Activated naive CD8-positive, alpha-beta T cell treated with anti-CD3 and anti-CD28 coated beads, Interleukin-2, amount 50 U/mL, for 24 hours (primary cell): ENCODE results near the gene OTULINL.
A peak's percentile ranks its signal among the peaks of the same experiment; 100 is the strongest.

ENCODE experiments used
- ATAC-seq: fragments of 150-1000 bp; cut with Tn5 transposase; one replicate; pipeline ENCODE4 v1.10.0; 2021
- DNase-seq: peaks from one replicate; pipeline ENCODE4 v3.0.0; 2021
- H3K27ac Mint-ChIP-seq: one replicate; pipeline ENCODE4 v1.8.0; 2021; ENCODE audit warnings: mild to moderate bottlenecking, mixed read lengths
- H3K27me3 Mint-ChIP-seq: one replicate; pipeline ENCODE4 v1.8.0; 2021; ENCODE audit warnings: mixed read lengths
- H3K36me3 Mint-ChIP-seq: one replicate; pipeline ENCODE4 v1.8.0; 2021; ENCODE audit warnings: low read depth, mixed read lengths
- H3K4me1 Mint-ChIP-seq: one replicate; pipeline ENCODE4 v1.8.0; 2021; ENCODE audit warnings: mixed read lengths
- H3K4me3 Mint-ChIP-seq: one replicate; pipeline ENCODE4 v1.8.0; 2021; ENCODE audit warnings: mild to moderate bottlenecking, moderate library complexity, mixed read lengths
- H3K9me3 Mint-ChIP-seq: one replicate; pipeline ENCODE4 v1.8.0; 2021; ENCODE audit warnings: mixed read lengths

The OTULINL gene

GRCh38 chr5:14659821-14660607 lies 78.4 kb downstream of the OTULINL start:
- DNase-seq, result no peak
- Mint-ChIP-seq H3K9me3 (peaks cover 4% of the 10 kb centered on the region), H3K27ac (peak overlapping the region; percentile 1), H3K4me3 (no peak overlapping the region), H3K36me3 (peaks cover 7% of the 10 kb centered on the region), H3K4me1 (peaks cover 77% of the 10 kb centered on the region), H3K27me3 (no peaks in the 10 kb centered on the region)
- ATAC-seq, result no peak

- ATAC-seq (no peak), DNase-seq (no peak)
- Mint-ChIP-seq H3K27ac (no peak overlapping the region), H3K4me1 (peaks cover 76% of the 10 kb centered on the region), H3K36me3 (peaks cover 12% of the 10 kb centered on the region), H3K9me3 (peaks cover 4% of the 10 kb centered on the region), H3K4me3 (no peak overlapping the region), H3K27me3 (no peaks in the 10 kb centered on the region)
Measured at GRCh38 chr5:14660833-14661232, 79.2 kb downstream of the OTULINL start.
